HEK293 (cell line): ENCODE data around the gene CYP4F2.
"Not testable (repeated sequence)": the region's sequence is repeated elsewhere in the genome, so short reads cannot be mapped to it uniquely, and the experiment has no call there.

Source experiments
- CTCF ChIA-PET: fragments of 350-600 bp; formaldehyde crosslinking; extraction: SDS; loops from one replicate; lab custom pipeline; 2021; ENCODE audit warnings: antibody characterized with exemption; lab: Yijun Ruan, JAX
- POLR2A ChIA-PET: fragments of 300-600 bp; formaldehyde crosslinking; extraction: SDS; loops from one replicate; lab custom pipeline; 2020; ENCODE audit warnings: antibody characterized with exemption, inconsistent platforms; lab: Yijun Ruan, JAX
- H3K27ac ChIP-seq: fragments of 200-500 bp; sonication (Bioruptor generic); 2 replicates; pipeline ENCODE4 v1.5.1; 2014; ENCODE audit warnings: low read depth, low read length, control low read depth, inconsistent platforms; ENCODE audit errors: extremely low read depth
- H3K36me3 ChIP-seq, 2 experiments: fragments of 200-500 bp in 1 of 2; sonication (Bioruptor generic) in 1 of 2; 1 replicate in 1 of 2; 2 replicates in 1 of 2; pipeline ENCODE4 v1.5.1; 2014 to 2017; ENCODE audit warnings: inconsistent platforms in 2 of 2, low read length in 2 of 2; ENCODE audit not compliant: control insufficient read depth in 2 of 2, insufficient read depth in 1 of 2
- H3K4me1 ChIP-seq: fragments of 200-500 bp; sonication (Bioruptor generic); 2 replicates; pipeline ENCODE4 v1.5.1; 2014; ENCODE audit warnings: mild to moderate bottlenecking, low read length, inconsistent platforms; ENCODE audit not compliant: control insufficient read depth, insufficient read depth
- H3K4me3 ChIP-seq: 2 replicates; pipeline ENCODE4 v1.5.1; 2011; ENCODE audit warnings: low read depth, mild to moderate bottlenecking, control low read depth, low read length, moderate library complexity
- H3K9me3 ChIP-seq: fragments of 200-500 bp; sonication (Bioruptor generic); 2 replicates; pipeline ENCODE4 v1.5.1; 2014; ENCODE audit warnings: low read depth, low read length, inconsistent platforms; ENCODE audit not compliant: control insufficient read depth, insufficient read depth
- GLIS2 ChIP-seq: fragments of 450-650 bp; formaldehyde crosslinking; IDR thresholded peaks from 2 replicates; pipeline ENCODE4 v1.5.1; 2016; ENCODE audit warnings: missing biosample characterization, missing genetic modification characterization
- INSM2 ChIP-seq: fragments of 450-650 bp; formaldehyde crosslinking; IDR thresholded peaks from 2 replicates; pipeline ENCODE4 v1.5.1; 2016; ENCODE audit warnings: missing biosample characterization, missing genetic modification characterization
- KLF9 ChIP-seq: fragments of 450-650 bp; formaldehyde crosslinking; IDR thresholded peaks from 2 replicates; pipeline ENCODE4 v1.5.1; 2016; ENCODE audit warnings: missing biosample characterization, missing genetic modification characterization, low read depth
- OVOL3 ChIP-seq: fragments of 450-650 bp; formaldehyde crosslinking; IDR thresholded peaks from 2 replicates; pipeline ENCODE4 v1.5.1; 2016; ENCODE audit warnings: missing biosample characterization, missing genetic modification characterization
- ZNF112 ChIP-seq: fragments of 450-650 bp; formaldehyde crosslinking; IDR thresholded peaks from 2 replicates; pipeline ENCODE4 v1.5.0; 2017; ENCODE audit warnings: missing biosample characterization, missing genetic modification characterization
- ZNF148 ChIP-seq: fragments of 450-650 bp; formaldehyde crosslinking; IDR thresholded peaks from 2 replicates; pipeline ENCODE4 v1.5.0; 2017; ENCODE audit warnings: missing biosample characterization, missing genetic modification characterization, borderline replicate concordance
- ZNF174 ChIP-seq: fragments of 450-650 bp; formaldehyde crosslinking; IDR thresholded peaks from 2 replicates; pipeline ENCODE4 v1.5.0; 2017; ENCODE audit warnings: missing biosample characterization, mild to moderate bottlenecking, missing genetic modification characterization
- ZNF221 ChIP-seq: fragments of 450-650 bp; formaldehyde crosslinking; IDR thresholded peaks from 2 replicates; pipeline ENCODE4 v1.5.1; 2017; ENCODE audit warnings: missing biosample characterization, missing genetic modification characterization, borderline replicate concordance
- ZNF26 ChIP-seq: fragments of 450-650 bp; formaldehyde crosslinking; IDR thresholded peaks from 2 replicates; pipeline ENCODE4 v1.5.1; 2016; ENCODE audit warnings: missing biosample characterization, missing genetic modification characterization
- ZNF266 ChIP-seq: fragments of 450-650 bp; formaldehyde crosslinking; IDR thresholded peaks from 2 replicates; pipeline ENCODE4 v1.5.1; 2016; ENCODE audit warnings: missing biosample characterization, missing genetic modification characterization, low read depth
- ZNF354C ChIP-seq: fragments of 450-650 bp; formaldehyde crosslinking; IDR thresholded peaks from 2 replicates; pipeline ENCODE4 v1.5.1; 2016; ENCODE audit warnings: missing biosample characterization, missing genetic modification characterization, low read depth, borderline replicate concordance
- ZNF449 ChIP-seq: fragments of 450-650 bp; formaldehyde crosslinking; IDR thresholded peaks from 2 replicates; pipeline ENCODE4 v1.5.1; 2017; ENCODE audit warnings: missing biosample characterization, mild to moderate bottlenecking, missing genetic modification characterization, moderate library complexity
- ZNF555 ChIP-seq: fragments of 450-650 bp; formaldehyde crosslinking; conservative IDR thresholded peaks from 2 replicates; pipeline ENCODE4 v1.5.1; 2017; ENCODE audit warnings: missing biosample characterization, mild to moderate bottlenecking, missing genetic modification characterization, inconsistent platforms
- ZNF670 ChIP-seq: fragments of 450-650 bp; formaldehyde crosslinking; IDR thresholded peaks from 2 replicates; pipeline ENCODE4 v1.5.1; 2016; ENCODE audit warnings: missing biosample characterization, missing genetic modification characterization, low read depth
- ZNF677 ChIP-seq: fragments of 450-650 bp; IDR thresholded peaks from 2 replicates; pipeline ENCODE4 v1.5.0; 2018; ENCODE audit warnings: missing biosample characterization, mild to moderate bottlenecking, missing genetic modification characterization, moderate library complexity
- ZNF701 ChIP-seq: fragments of 450-650 bp; formaldehyde crosslinking; IDR thresholded peaks from 2 replicates; pipeline ENCODE4 v1.5.1; 2016; ENCODE audit warnings: missing biosample characterization, missing genetic modification characterization
- ZXDB ChIP-seq: fragments of 450-650 bp; formaldehyde crosslinking; IDR thresholded peaks from 2 replicates; pipeline ENCODE4 v1.5.1; 2016; ENCODE audit warnings: missing biosample characterization, missing genetic modification characterization
- TF ChIP-seq, protein P1 (sequence below): fragments of 450-650 bp; formaldehyde crosslinking; IDR thresholded peaks from 2 replicates; pipeline ENCODE4 v1.5.1; 2016; ENCODE audit warnings: missing biosample characterization, missing genetic modification characterization, low read depth

The CYP4F2 gene

GRCh38 chr19:15885167-15885566, 12.7 kb downstream of the CYP4F2 start:
- TF ChIP-seq ZNF221: no peak
- TF ChIP-seq INSM2 (tag by site-specific recombination): no peak
- TF ChIP-seq ZXDB: no peak
- TF ChIP-seq, protein P1, sequence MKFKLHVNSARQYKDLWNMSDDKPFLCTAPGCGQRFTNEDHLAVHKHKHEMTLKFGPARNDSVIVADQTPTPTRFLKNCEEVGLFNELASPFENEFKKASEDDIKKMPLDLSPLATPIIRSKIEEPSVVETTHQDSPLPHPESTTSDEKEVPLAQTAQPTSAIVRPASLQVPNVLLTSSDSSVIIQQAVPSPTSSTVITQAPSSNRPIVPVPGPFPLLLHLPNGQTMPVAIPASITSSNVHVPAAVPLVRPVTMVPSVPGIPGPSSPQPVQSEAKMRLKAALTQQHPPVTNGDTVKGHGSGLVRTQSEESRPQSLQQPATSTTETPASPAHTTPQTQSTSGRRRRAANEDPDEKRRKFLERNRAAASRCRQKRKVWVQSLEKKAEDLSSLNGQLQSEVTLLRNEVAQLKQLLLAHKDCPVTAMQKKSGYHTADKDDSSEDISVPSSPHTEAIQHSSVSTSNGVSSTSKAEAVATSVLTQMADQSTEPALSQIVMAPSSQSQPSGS: no peak
- TF ChIP-seq KLF9 (tag by site-specific recombination): no peak
- TF ChIP-seq OVOL3 (tag by site-specific recombination): no peak
- TF ChIP-seq GLIS2: no peak
- TF ChIP-seq ZNF26 (tag by site-specific recombination): no peak
- TF ChIP-seq ZNF174 (tag by site-specific recombination): no peak
- TF ChIP-seq ZNF701: no peak
- TF ChIP-seq ZNF449 (tag by site-specific recombination): no peak
- TF ChIP-seq ZNF555 (tag by site-specific recombination): no peak
- TF ChIP-seq ZNF670 (tag by site-specific recombination): no peak
- no peak for TF ChIP-seq ZNF677
- TF ChIP-seq ZNF266: no peak
- TF ChIP-seq ZNF354C (tag by site-specific recombination): no peak
- TF ChIP-seq ZNF148 (tag by site-specific recombination): no peak
- TF ChIP-seq ZNF112: no peak
- no peaks in the 10 kb centered on the region for H3K9me3 ChIP-seq
- H3K4me1 ChIP-seq: no peaks in the 10 kb centered on the region
- H3K36me3 ChIP-seq: no peaks in the 10 kb centered on the region
- ChIA-PET CTCF (no interaction called here), POLR2A (no interaction called here)
- H3K27ac ChIP-seq: no peak overlapping the region
- H3K4me3 ChIP-seq: no peak overlapping the region

GRCh38 chr19:15883329-15883728, 14.5 kb downstream of the CYP4F2 start:
- H3K27ac ChIP-seq, H3K9me3 ChIP-seq, CTCF ChIA-PET, H3K4me1 ChIP-seq, H3K36me3 ChIP-seq, H3K4me3 ChIP-seq, POLR2A ChIA-PET: not testable (repeated sequence)
